C4-2B (cell line): ENCODE results near the gene ZNF133.
"Not testable (repeated sequence)": the region's sequence is repeated elsewhere in the genome, so short reads cannot be mapped to it uniquely, and the experiment has no call there.

Experiments
- H3K27ac ChIP-seq: fragments of 450-650 bp; 2 replicates; pipeline ENCODE4 v1.5.1; 2017
- ZFX ChIP-seq: fragments of 450-650 bp; IDR thresholded peaks from 2 replicates; pipeline ENCODE4 v1.6.1; 2017
- TF ChIP-seq, protein P1 (sequence below): fragments of 450-650 bp; conservative IDR thresholded peaks from 2 replicates; pipeline ENCODE4 v1.5.1; 2017; ENCODE audit warnings: mild to moderate bottlenecking

Gene ZNF133

GRCh38 chr20:18287915-18288748, at the start of gene ZNF133:
Gene ZNF133, plus strand, starts transcription at chr20:18288527. Its CDS starts 17,160 bp downstream, at chr20:18305687.
- peak; percentile 61 for TF ChIP-seq ZFX
- TF ChIP-seq, protein P1, sequence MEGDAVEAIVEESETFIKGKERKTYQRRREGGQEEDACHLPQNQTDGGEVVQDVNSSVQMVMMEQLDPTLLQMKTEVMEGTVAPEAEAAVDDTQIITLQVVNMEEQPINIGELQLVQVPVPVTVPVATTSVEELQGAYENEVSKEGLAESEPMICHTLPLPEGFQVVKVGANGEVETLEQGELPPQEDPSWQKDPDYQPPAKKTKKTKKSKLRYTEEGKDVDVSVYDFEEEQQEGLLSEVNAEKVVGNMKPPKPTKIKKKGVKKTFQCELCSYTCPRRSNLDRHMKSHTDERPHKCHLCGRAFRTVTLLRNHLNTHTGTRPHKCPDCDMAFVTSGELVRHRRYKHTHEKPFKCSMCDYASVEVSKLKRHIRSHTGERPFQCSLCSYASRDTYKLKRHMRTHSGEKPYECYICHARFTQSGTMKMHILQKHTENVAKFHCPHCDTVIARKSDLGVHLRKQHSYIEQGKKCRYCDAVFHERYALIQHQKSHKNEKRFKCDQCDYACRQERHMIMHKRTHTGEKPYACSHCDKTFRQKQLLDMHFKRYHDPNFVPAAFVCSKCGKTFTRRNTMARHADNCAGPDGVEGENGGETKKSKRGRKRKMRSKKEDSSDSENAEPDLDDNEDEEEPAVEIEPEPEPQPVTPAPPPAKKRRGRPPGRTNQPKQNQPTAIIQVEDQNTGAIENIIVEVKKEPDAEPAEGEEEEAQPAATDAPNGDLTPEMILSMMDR: no peak
- peak within 1 kb of the TSS; percentile 74 for H3K27ac ChIP-seq

DNA sequence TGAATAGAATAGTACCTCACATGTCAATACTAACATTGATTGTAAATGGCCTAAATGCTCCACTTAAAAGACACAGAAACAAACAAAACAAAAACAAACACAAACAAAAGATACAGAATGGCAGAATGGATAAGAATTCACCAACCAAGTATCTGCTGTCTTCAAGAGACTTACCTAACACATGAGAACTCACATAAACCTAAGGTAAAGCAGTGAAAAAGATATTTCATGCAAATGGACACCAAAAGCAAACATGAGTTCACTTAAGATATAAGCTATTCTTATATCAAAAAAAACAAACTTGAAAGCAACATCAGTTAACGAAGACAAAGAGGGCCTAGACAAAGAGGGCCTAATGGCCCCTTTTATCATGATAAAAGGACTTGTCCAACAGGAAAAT, 47.3 kb upstream of the ZNF133 start:
- TF ChIP-seq, protein P1: no peak
- no peak for TF ChIP-seq ZFX
- H3K27ac ChIP-seq: no peak overlapping the region

- H3K27ac ChIP-seq: no peak overlapping the region
- TF ChIP-seq ZFX: no peak
- TF ChIP-seq, protein P1: no peak
Observed at GRCh38 chr20:18243802-18244201, 44.5 kb upstream of the ZNF133 start.

- H3K27ac ChIP-seq: not testable (repeated sequence)
Observed at GRCh38 chr20:18248545-18248944, 39.8 kb upstream of the ZNF133 start.

GRCh38 chr20:18250217-18250616, 38.1 kb upstream of the ZNF133 start:
- TF ChIP-seq, protein P1: no peak
- TF ChIP-seq ZFX: no peak
- no peak overlapping the region for H3K27ac ChIP-seq

DNA sequence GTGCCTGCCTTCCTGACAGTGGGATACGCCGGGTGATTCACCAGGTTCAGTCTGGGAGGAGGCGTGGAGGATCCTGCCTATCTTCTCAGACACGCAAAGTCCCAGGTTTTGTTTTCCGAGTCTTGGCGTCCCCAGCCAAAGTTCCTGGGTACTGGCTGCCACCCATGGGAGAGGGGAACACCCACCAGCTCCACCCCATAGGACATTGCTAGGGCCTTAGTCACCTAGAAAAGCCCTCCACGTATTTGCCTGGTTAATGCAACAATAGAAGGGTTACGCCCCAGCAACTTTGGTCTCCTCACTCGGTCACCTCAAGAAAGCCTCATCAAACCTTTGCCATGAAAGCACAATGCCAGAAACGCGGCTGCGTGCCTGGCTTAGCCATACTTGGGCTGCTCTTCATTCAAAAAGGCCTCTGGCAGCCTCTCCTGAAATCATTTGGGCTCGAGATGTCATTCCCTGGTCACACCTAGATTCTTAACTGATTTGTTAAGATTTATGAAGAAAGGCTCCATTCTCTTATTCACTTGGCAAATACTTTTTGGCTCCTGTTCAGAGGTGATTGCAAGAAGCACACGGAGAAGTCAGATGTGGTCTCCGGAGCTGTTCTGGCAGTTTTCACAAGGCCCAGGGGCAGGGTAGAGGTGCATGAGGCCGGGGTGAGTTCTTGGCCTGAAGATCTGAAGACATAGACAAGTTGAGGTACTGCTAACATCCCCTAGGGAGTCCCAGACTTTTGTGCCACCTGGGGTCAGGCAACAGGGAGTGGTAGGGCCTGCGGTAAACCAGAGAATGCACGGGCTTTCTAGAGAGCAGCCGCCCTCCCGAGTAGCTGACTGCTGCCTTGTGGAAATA, 35.5 kb upstream of the ZNF133 start:
- H3K27ac ChIP-seq: no peak overlapping the region
- TF ChIP-seq, protein P1: no peak
- no peak for TF ChIP-seq ZFX

DNA sequence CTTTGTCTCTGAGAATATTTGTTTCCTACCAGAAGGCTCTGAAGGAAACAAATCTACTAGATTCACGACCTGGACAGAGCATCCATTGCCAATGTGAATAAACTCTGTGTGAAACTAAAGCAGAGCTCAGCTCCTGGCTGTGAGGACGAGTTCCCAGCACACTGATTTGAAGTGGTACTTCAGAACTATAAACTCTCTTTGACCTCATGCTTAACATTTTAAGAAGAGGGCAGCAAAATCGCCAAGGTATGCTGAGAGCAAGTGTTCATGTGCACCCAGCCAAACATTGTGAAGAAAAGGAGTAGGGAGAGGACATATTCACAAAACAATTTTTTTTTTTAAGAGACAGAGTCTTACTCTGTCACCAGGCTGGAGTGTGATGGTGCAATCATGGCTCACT, 33.7 kb upstream of the ZNF133 start:
- H3K27ac ChIP-seq: no peak overlapping the region
- no peak for TF ChIP-seq ZFX
- TF ChIP-seq, protein P1: no peak
